ENCODE results near the gene CIC. TPM values are rescaled to one million over a fixed set of nuclear protein-coding genes. Genes with fewer than 3 reads are reported as not detected.
A peak's percentile ranks its signal among the peaks of the same experiment; 100 is the strongest.

The CIC gene
- total RNA-seq, 1 experiment from 2014 or later = 60.7 TPM

DNA sequence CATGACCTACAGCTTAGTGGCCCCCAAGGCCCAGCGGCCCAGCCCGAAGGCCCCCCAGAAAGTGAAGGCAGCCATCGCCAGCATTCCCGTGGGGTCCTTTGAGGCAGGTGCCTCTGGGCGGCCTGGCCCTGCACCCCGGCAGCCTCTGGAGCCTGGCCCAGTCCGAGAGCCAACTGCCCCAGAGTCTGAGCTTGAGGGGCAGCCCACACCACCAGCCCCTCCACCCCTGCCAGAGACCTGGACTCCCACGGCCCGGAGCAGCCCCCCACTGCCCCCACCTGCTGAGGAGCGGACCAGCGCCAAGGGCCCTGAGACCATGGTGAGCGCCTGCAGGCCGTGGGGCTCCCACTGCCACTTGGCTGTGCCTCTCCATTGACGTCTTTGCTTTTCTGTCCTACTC, 23.9 kb downstream of the CIC start:
- ChIA-PET CTCF (no interaction called here), POLR2A (ENCODE audit: unreplicated experiment) (no interaction called here)
- Histone ChIP-seq H3K79me2 (ENCODE audit: low read depth) (no peaks in the 10 kb centered on the region), H4K20me1 (ENCODE audit: insufficient read depth) (no peaks in the 10 kb centered on the region), H3K4me2 (no peak overlapping the region), H3K9me2 (ENCODE audit: insufficient read depth) (no peaks in the 10 kb centered on the region), H3K27ac (no peak overlapping the region), H3K27me3 (ENCODE audit: insufficient read depth, low read depth) (no peaks in the 10 kb centered on the region), H3K4me3 (no peak overlapping the region), H3K36me3 (ENCODE audit: low read depth) (no peaks in the 10 kb centered on the region), H3K4me1 (replicated peaks; ENCODE audit: insufficient read depth) (no peaks in the 10 kb centered on the region), H3K9me3 (ENCODE audit: insufficient read depth, low read depth) (no peaks in the 10 kb centered on the region), H2AFZ (no peak overlapping the region), H3F3A (ENCODE audit: insufficient read depth, low read depth) (peaks cover 5% of the 10 kb centered on the region; the same call in 1 of the 2 replicates)
- intact Hi-C loops (cut with micrococcal nuclease; ENCODE audit: unreplicated experiment) = no loop called here
- TF ChIP-seq CTCF (conservative IDR thresholded peaks at IDR 0.05) (no peak), EZH2 (IDR thresholded peaks at IDR 0.05; ENCODE audit: low read depth) (no peak)
- DNase-seq = no peak
- BruUV-seq (replicated peaks) = TSS peak; percentile 3

DNA sequence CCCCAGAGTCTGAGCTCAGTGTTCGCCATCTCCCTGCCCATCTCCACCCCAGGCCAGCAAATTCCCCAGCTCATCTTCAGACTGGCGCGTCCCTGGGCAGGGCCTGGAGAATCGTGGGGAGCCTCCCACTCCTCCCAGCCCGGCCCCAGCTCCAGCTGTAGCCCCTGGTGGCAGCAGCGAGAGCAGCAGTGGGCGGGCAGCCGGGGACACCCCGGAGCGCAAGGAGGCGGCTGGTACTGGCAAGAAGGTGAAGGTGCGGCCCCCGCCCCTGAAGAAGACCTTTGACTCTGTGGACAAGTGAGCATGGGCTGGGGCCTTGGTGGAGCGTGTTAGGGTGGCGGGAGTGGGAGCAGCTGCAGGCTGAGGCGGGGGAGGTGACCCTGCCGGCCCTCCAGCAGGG, 24.5 kb downstream of the CIC start:
- Histone ChIP-seq H3K79me2 (ENCODE audit: low read depth) (no peaks in the 10 kb centered on the region), H3F3A (ENCODE audit: insufficient read depth, low read depth) (peaks cover 5% of the 10 kb centered on the region; the same call in 1 of the 2 replicates), H3K4me2 (no peak overlapping the region), H3K4me1 (replicated peaks; ENCODE audit: insufficient read depth) (no peaks in the 10 kb centered on the region), H3K27ac (no peak overlapping the region), H3K9me2 (ENCODE audit: insufficient read depth) (no peaks in the 10 kb centered on the region), H3K9me3 (ENCODE audit: insufficient read depth, low read depth) (no peaks in the 10 kb centered on the region), H4K20me1 (ENCODE audit: insufficient read depth) (no peaks in the 10 kb centered on the region), H3K36me3 (ENCODE audit: low read depth) (no peaks in the 10 kb centered on the region), H3K27me3 (ENCODE audit: insufficient read depth, low read depth) (no peaks in the 10 kb centered on the region), H3K4me3 (no peak overlapping the region), H2AFZ (no peak overlapping the region)
- ChIA-PET POLR2A (ENCODE audit: unreplicated experiment) (interaction anchor here (0.5 kb wide), 1 partner anchor 85 kb away, joined by 3 read pairs; no protein-coding TSS in a partner anchor), CTCF (no interaction called here)
- no peak for DNase-seq
- TF ChIP-seq CTCF (conservative IDR thresholded peaks at IDR 0.05) (no peak), EZH2 (IDR thresholded peaks at IDR 0.05; ENCODE audit: low read depth) (no peak)
- intact Hi-C loops (cut with micrococcal nuclease; ENCODE audit: unreplicated experiment) = no loop called here
- no TSS peak for BruUV-seq (replicated peaks)

GRCh38 chr19:42293948-42294347, 24.9 kb downstream of the CIC start:
- H3K4me3 ChIP-seq = no peak overlapping the region
- no peak overlapping the region for H3K4me2 ChIP-seq
- TF ChIP-seq EZH2 (IDR thresholded peaks at IDR 0.05; ENCODE audit: low read depth) (no peak), CTCF (conservative IDR thresholded peaks at IDR 0.05) (no peak)
- H3K79me2 ChIP-seq (ENCODE audit: low read depth) = no peaks in the 10 kb centered on the region
- no peaks in the 10 kb centered on the region for H4K20me1 ChIP-seq (ENCODE audit: insufficient read depth)
- BruUV-seq (replicated peaks) = no TSS peak
- H3K36me3 ChIP-seq (ENCODE audit: low read depth) = no peaks in the 10 kb centered on the region
- intact Hi-C loops (cut with micrococcal nuclease; ENCODE audit: unreplicated experiment) = no loop called here
- H3K9me2 ChIP-seq (ENCODE audit: insufficient read depth) = no peaks in the 10 kb centered on the region
- peaks cover 5% of the 10 kb centered on the region; the same call in 1 of the 2 replicates for H3F3A ChIP-seq (ENCODE audit: insufficient read depth, low read depth)
- ChIA-PET POLR2A (ENCODE audit: unreplicated experiment) (interaction anchor here (0.5 to 0.6 kb wide), 2 partner anchors 84 to 1236 kb away, joined by 3 read pairs; no protein-coding TSS in a partner anchor), CTCF (no interaction called here)
- no peak for DNase-seq
- H3K27me3 ChIP-seq (ENCODE audit: insufficient read depth, low read depth) = no peaks in the 10 kb centered on the region
- no peak overlapping the region for H2AFZ ChIP-seq
- H3K27ac ChIP-seq = no peak overlapping the region
- no peaks in the 10 kb centered on the region for H3K4me1 ChIP-seq (replicated peaks; ENCODE audit: insufficient read depth)
- H3K9me3 ChIP-seq (ENCODE audit: insufficient read depth, low read depth) = no peaks in the 10 kb centered on the region
